T-helper 2 cell (primary cell): ENCODE measurements around the gene GNG5.
"Not testable (repeated sequence)": the region's sequence is repeated elsewhere in the genome, so short reads cannot be mapped to it uniquely, and the experiment has no call there.

ENCODE experiments used
- DNase-seq, 5 experiments: peaks; one replicate each; pipeline versions ENCODE4 v3.0.0 to v3.0.0-alpha.2; 2012 to 2022
- total RNA-seq, 2 donors: gene quantifications; one replicate each; lab custom pipeline; 2026; lab: John Stamatoyannopoulos, UW

The GNG5 gene
- total RNA-seq = 11.0 to 21.2 reads per million in 2 donors

- peak; percentile 96 to 98 (median 97) for DNase-seq
Observed at GRCh38 chr1:84506002-84506728, at the start of gene GNG5, which contains the start of gene SPATA1. GNG5 (minus strand) TSS chr1:84506581; CDS start chr1:84506091, 490 bp downstream. SPATA1 (plus strand) TSS chr1:84506386; CDS start chr1:84516360, 9,974 bp downstream.

- DNase-seq = no peak
Observed at GRCh38 chr1:84550826-84551225, 44.4 kb upstream of the GNG5 start.

- DNase-seq = no peak
Observed at GRCh38 chr1:84541679-84542078, 35.3 kb upstream of the GNG5 start.

GRCh38 chr1:84540759-84541158 lies 34.4 kb upstream of the GNG5 start:
- no peak for DNase-seq

- DNase-seq = no peak
Observed at GRCh38 chr1:84539972-84540371, 33.6 kb upstream of the GNG5 start.

- DNase-seq = no peak
Observed at GRCh38 chr1:84538599-84538998, 32.2 kb upstream of the GNG5 start.

- DNase-seq = no peak
Observed at GRCh38 chr1:84525779-84526178, 19.4 kb upstream of the GNG5 start.

- no peak for DNase-seq
Observed at GRCh38 chr1:84524590-84524989, 18.2 kb upstream of the GNG5 start.

GRCh38 chr1:84510668-84511067 lies 4.3 kb upstream of the GNG5 start:
- DNase-seq = no peak

GRCh38 chr1:84510165-84510564 lies 3.8 kb upstream of the GNG5 start:
- DNase-seq = no peak

GRCh38 chr1:84509029-84509428 lies 2.6 kb upstream of the GNG5 start:
- DNase-seq = no peak

GRCh38 chr1:84508510-84508909 lies 2.1 kb upstream of the GNG5 start:
- no peak for DNase-seq

- DNase-seq = not testable (repeated sequence)
Observed at GRCh38 chr1:84507887-84508286, 1.5 kb upstream of the GNG5 start.

GRCh38 chr1:84506729-84507453 lies 510 bp upstream of the GNG5 start:
- no peak for DNase-seq

- peak in 1 of 5 experiments; percentile 6 for DNase-seq
Observed at GRCh38 chr1:84505493-84506001, 834 bp downstream of the GNG5 start.

GRCh38 chr1:84504580-84505492 lies 1.5 kb downstream of the GNG5 start:
- peak in 1 of 5 experiments; percentile 15 for DNase-seq

- DNase-seq = no peak
Observed at GRCh38 chr1:84502927-84503326, 3.5 kb downstream of the GNG5 start.

GRCh38 chr1:84497631-84498275 lies 8.6 kb downstream of the GNG5 start:
- DNase-seq = peak in 1 of 5 experiments; percentile 23

- DNase-seq = no peak
Observed at GRCh38 chr1:84496498-84496897, 9.9 kb downstream of the GNG5 start.

- DNase-seq = no peak
Observed at GRCh38 chr1:84493747-84494146, 12.6 kb downstream of the GNG5 start.

- DNase-seq = no peak
Observed at GRCh38 chr1:84492726-84493125, 13.7 kb downstream of the GNG5 start.

GRCh38 chr1:84489766-84490165 lies 16.6 kb downstream of the GNG5 start:
- no peak for DNase-seq
